HG02981 (cell line): ENCODE measurements around the gene UQCRC2.
"Not testable (repeated sequence)": the region's sequence is repeated elsewhere in the genome, so short reads cannot be mapped to it uniquely, and the experiment has no call there.

ENCODE experiments used
- ATAC-seq: cut with Tn5 transposase; IDR thresholded peaks from one replicate; pipeline ENCODE4 v1.9.1; 2021; ENCODE audit warnings: mild to moderate bottlenecking, moderate library complexity; ENCODE audit not compliant: unreplicated experiment

The UQCRC2 gene

GRCh38 chr16:21980032-21980431 is 26.9 kb downstream of the UQCRC2 start:
- ATAC-seq: no peak

- ATAC-seq: no peak
Measured at GRCh38 chr16:21982108-21982507, 28.9 kb downstream of the UQCRC2 start.

DNA sequence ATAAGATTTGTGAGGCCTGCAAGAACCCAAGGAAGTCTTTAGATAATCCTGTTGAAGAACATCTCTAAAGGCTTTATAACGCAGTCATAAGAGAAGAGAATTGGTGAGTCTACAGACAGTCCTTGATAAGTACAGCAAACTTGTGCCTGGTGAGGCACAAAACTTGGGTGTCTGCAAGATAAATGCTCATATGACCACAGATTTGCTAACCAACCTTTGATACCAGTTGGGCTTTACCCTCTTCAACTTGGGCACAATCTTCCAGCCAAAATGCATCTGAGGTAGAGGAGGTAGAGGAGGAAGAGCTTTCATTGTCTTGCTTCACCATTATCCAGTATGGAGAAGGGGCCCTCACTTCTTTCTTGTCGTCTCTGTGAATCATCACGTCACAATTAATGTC is 30.9 kb downstream of the UQCRC2 start:
- ATAC-seq: no peak

GRCh38 chr16:21985524-21985923 is 32.4 kb downstream of the UQCRC2 start:
- no peak for ATAC-seq

GRCh38 chr16:21986692-21987246 is 33.6 kb downstream of the UQCRC2 start:
- no peak for ATAC-seq

- no peak for ATAC-seq
Measured at GRCh38 chr16:21987498-21987897, 34.3 kb downstream of the UQCRC2 start.

- no peak for ATAC-seq
Measured at GRCh38 chr16:21989133-21989532, 36.0 kb downstream of the UQCRC2 start.

GRCh38 chr16:21989751-21990150 is 36.6 kb downstream of the UQCRC2 start:
- ATAC-seq: no peak

- ATAC-seq: no peak
Measured at GRCh38 chr16:21990381-21990944, 37.3 kb downstream of the UQCRC2 start.

GRCh38 chr16:21991621-21992020 is 38.5 kb downstream of the UQCRC2 start:
- no peak for ATAC-seq

- no peak for ATAC-seq
Measured at GRCh38 chr16:21994856-21995465, 41.8 kb downstream of the UQCRC2 start.

DNA sequence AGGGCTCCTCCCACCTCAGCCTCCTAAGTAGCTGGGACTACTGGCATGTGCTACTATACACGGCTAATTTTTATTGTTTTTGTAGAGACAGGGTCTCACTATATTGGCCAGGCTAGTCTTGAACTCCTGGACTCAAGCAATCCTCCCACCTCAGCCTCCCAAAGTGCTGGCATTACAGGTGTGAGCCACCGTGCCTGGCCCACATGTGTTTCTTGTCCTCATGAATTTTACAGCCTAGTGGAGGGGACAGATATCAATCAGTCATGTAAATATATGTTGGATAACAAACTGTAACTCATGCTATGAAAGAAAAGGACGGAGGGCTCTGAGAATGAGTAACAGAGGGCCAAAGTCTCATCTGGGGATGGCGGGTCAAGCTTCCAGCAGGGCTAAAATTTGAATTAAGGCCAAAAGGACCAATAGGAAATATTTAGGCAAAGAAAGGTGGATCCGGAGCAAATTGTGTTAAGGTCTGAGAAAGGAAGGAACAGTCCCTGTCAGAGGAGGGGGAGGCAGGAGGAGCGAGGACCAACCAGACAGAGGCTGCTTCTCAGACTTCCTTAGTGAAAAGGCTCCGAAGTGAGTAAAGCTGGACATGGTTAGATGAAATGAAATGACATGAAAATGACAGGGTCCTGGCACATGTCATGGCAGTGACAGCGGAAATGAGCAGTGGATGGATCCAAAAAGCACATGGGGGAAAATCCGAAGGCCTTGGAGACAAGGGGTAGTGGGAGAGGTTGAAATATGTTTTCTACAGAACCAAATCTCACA is 43.9 kb downstream of the UQCRC2 start:
- ATAC-seq: no peak

DNA sequence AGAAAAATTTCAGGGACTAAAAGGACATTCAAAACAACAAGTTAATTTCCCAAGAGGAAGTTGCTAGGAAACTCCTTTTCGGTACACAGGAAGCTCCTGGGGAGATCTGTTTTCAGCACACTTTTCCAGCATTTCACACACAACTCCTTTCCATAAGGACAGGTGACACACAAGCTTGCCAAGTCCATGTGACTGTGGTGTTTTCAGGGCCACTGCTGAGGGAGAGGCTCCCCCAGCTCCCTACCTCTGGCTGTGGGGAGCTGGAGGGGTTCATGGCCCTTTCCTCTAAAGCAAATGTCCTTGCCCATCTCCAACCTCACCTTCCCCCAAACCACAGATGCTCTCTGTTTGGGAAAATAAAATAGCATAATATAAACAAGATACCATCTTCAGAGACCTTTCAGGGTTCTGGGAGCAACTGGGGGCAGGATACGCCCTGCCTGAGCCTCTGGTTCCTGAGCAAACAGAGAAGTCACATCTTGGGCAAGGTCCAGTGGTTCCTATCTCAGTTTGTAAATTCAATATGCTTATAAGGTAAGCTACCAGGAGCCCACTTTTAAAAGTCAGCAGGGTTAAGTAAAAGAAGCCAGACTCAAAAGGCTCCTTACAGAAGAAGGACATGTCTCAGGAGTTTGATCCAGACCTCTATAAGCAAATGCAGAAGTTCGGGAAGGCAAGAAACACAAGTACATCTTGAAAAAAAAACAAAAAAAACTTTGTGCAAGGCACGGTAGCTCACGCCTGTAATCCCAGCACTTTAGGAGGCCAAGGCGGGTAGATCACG is 44.7 kb downstream of the UQCRC2 start:
- no peak for ATAC-seq

DNA sequence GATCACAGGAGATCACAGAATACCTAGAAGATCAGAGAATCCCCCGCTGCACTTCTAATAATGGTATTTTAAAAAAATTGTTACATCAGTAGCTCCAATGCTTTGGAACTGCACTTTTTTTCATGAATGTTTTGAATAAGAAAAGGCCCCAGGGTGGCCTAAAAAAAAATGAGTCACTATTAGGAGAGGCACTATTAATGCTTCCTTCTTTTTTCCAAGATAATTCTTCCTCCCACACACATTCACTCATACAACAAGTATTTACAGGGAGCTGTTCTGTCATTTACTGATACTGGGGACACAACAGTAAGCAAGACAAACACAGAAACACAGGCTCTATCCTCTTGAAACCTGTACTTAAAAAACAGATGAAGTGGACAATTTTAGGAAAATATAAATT is 48.4 kb downstream of the UQCRC2 start:
- no peak for ATAC-seq

GRCh38 chr16:22002047-22002446 is 48.9 kb downstream of the UQCRC2 start:
- ATAC-seq: not testable (repeated sequence)

DNA sequence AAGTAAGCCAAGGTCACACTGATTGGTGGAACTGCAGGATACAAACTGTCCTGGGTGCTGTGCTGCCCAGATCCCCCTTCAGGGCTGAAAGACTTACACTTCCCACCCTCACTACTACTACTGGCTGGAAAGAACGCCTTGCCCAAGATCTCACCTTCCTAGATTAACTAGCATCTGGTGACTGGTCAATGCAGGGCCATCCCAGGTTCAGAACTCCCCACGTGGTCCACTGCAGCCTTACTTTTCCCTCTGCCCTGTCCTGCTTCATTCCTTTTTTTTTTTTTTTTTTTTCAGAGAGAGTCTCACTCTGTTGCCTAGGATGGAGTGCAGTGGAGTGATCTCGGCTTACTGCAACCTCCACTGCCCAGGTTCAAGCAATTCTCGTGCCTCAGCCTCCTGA is 50.0 kb downstream of the UQCRC2 start:
- no peak for ATAC-seq

- ATAC-seq: no peak
Measured at GRCh38 chr16:22004341-22004740, 51.2 kb downstream of the UQCRC2 start.

DNA sequence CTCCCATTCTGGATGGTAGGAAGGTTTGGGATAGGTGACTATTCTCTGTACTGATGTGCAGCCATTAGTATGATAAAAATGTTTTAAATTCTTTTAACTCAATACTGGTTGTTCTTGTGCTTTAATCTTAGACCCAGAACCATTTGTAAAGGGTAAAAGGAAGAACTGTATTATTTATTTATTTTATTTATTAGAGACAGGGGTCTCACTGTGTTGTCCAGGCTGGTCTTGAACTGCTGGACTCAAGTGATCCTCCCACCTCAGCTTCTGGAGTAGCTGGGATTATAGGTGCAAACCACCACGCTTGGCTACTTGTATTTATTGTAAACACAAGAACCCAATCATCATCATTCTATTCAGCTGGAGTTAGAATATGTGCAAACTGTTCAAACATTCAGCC is 52.6 kb downstream of the UQCRC2 start:
- no peak for ATAC-seq

- ATAC-seq: no peak
Measured at GRCh38 chr16:22006636-22007035, 53.5 kb downstream of the UQCRC2 start.

DNA sequence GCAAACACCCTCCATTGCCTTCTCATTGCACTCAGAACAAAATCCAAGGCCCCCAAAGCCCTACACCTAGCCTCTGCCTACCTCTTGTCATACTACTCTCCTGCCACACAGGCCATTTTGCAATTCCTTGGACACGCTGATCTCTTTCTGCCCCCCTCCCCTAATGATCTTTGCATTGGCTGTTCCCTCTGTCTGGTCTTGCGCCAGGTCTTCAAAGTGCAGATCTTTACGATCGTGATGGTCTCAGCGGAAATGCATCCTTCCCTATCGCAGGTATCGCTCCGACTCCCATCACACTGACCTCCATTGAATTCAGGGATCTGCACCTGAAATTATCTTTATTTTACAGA is 54.0 kb downstream of the UQCRC2 start:
- no peak for ATAC-seq

GRCh38 chr16:22007509-22008214 is 54.5 kb downstream of the UQCRC2 start, which contains the start of gene MOSMO:
TSS of gene MOSMO (plus strand) at chr16:22008111. CDS start at chr16:22008302, 191 bp downstream.
- ATAC-seq: peak; percentile 63
